H9 (cell line): ENCODE measurements around the gene SLK. TPM values are rescaled to one million over a fixed set of nuclear protein-coding genes. Genes with fewer than 3 reads are reported as not detected.
A peak's percentile ranks its signal among the peaks of the same experiment; 100 is the strongest.

ENCODE experiments used
- DNase-seq: peaks from one replicate; pipeline ENCODE4 v3.0.0-alpha.2; 2017
- H2AFZ ChIP-seq: one replicate; pipeline ENCODE4 v1.6.1; 2013; ENCODE audit warnings: mild to moderate bottlenecking, low read length, control low read depth, moderate library complexity
- H2AK5ac ChIP-seq: 2 replicates; pipeline ENCODE4 v1.6.1; 2013; ENCODE audit warnings: low read length, control low read depth, mixed read lengths; ENCODE audit not compliant: insufficient read length
- H2BK120ac ChIP-seq: one replicate; pipeline ENCODE4 v1.6.1; 2013; ENCODE audit warnings: low read depth, mild to moderate bottlenecking, low read length, control low read depth, inconsistent platforms; ENCODE audit not compliant: poor library complexity, severe bottlenecking
- H2BK12ac ChIP-seq: 2 replicates; pipeline ENCODE4 v1.6.1; 2013; ENCODE audit warnings: low read length, control low read depth, mixed read lengths, low read depth; ENCODE audit not compliant: insufficient read length
- H2BK15ac ChIP-seq: 2 replicates; pipeline ENCODE4 v1.6.1; 2013; ENCODE audit warnings: low read depth, low read length, control low read depth
- H2BK20ac ChIP-seq: one replicate; pipeline ENCODE4 v1.6.1; 2013; ENCODE audit warnings: low read depth, mild to moderate bottlenecking, low read length, control low read depth, inconsistent platforms; ENCODE audit not compliant: poor library complexity, severe bottlenecking
- H2BK5ac ChIP-seq: 2 replicates; pipeline ENCODE4 v1.6.1; 2013; ENCODE audit warnings: low read length, control low read depth, mixed read lengths; ENCODE audit not compliant: insufficient read length
- H3K14ac ChIP-seq: 2 replicates; pipeline ENCODE4 v1.6.1; 2013; ENCODE audit warnings: low read length, control low read depth; ENCODE audit not compliant: insufficient read depth
- H3K18ac ChIP-seq: 2 replicates; pipeline ENCODE4 v1.6.1; 2013; ENCODE audit warnings: low read depth, mild to moderate bottlenecking, mixed read lengths, low read length, control low read depth; ENCODE audit not compliant: insufficient read length
- H3K23ac ChIP-seq: 2 replicates; pipeline ENCODE4 v1.6.1; 2013; ENCODE audit warnings: low read length, control low read depth, mixed read lengths, low read depth; ENCODE audit not compliant: insufficient read length
- H3K23me2 ChIP-seq: 2 replicates; pipeline ENCODE4 v1.6.1; 2013; ENCODE audit warnings: low read depth, mild to moderate bottlenecking, mixed read lengths, low read length, control low read depth; ENCODE audit not compliant: insufficient read length, poor library complexity, severe bottlenecking
- H3K27ac ChIP-seq: 2 replicates; pipeline ENCODE4 v1.5.1; 2013; ENCODE audit warnings: low read length, control low read depth, mixed read lengths, low read depth; ENCODE audit not compliant: insufficient read length
- H3K27me3 ChIP-seq: 2 replicates; pipeline ENCODE4 v1.6.1; 2013; ENCODE audit warnings: low read length, control low read depth, inconsistent platforms; ENCODE audit not compliant: insufficient read depth
- H3K4ac ChIP-seq: 2 replicates; pipeline ENCODE4 v1.6.1; 2013; ENCODE audit warnings: low read depth, mild to moderate bottlenecking, control low read depth, inconsistent platforms, low read length, moderate library complexity
- H3K4me1 ChIP-seq: 2 replicates; pipeline ENCODE4 v1.6.1; 2013; ENCODE audit warnings: low read length, control low read depth, inconsistent platforms; ENCODE audit not compliant: insufficient read depth
- H3K4me2 ChIP-seq: 2 replicates; pipeline ENCODE4 v1.6.1; 2013; ENCODE audit warnings: low read length, control low read depth, mixed read lengths; ENCODE audit not compliant: insufficient read length, insufficient read depth
- H3K56ac ChIP-seq: 2 replicates; pipeline ENCODE4 v1.6.1; 2013; ENCODE audit warnings: low read depth, mild to moderate bottlenecking, mixed read lengths, low read length, control low read depth; ENCODE audit not compliant: insufficient read length
- H3K79me1 ChIP-seq: 2 replicates; pipeline ENCODE4 v1.6.1; 2013; ENCODE audit warnings: low read depth, mild to moderate bottlenecking, moderate library complexity, low read length, control low read depth, inconsistent platforms; ENCODE audit not compliant: insufficient read depth, poor library complexity, severe bottlenecking
- H3K79me2 ChIP-seq: 2 replicates; pipeline ENCODE4 v1.6.1; 2013; ENCODE audit warnings: low read length, control low read depth, inconsistent platforms; ENCODE audit not compliant: insufficient read depth
- H3K9ac ChIP-seq: 2 replicates; pipeline ENCODE4 v1.6.1; 2013; ENCODE audit warnings: low read length, control low read depth, mixed read lengths; ENCODE audit not compliant: insufficient read length; ENCODE audit errors: extremely low read depth
- H3K9me3 ChIP-seq: one replicate; pipeline ENCODE4 v1.6.1; 2013; ENCODE audit warnings: low read depth, low read length, inconsistent platforms; ENCODE audit not compliant: control insufficient read depth
- H3T11ph ChIP-seq: one replicate; pipeline ENCODE4 v1.6.1; 2013; ENCODE audit warnings: mild to moderate bottlenecking, low read length, control low read depth, inconsistent platforms
- H4K20me1 ChIP-seq: one replicate; pipeline ENCODE4 v1.6.1; 2013; ENCODE audit not compliant: control insufficient read depth, insufficient read length, insufficient read depth
- H4K5ac ChIP-seq: 2 replicates; pipeline ENCODE4 v1.6.1; 2013; ENCODE audit warnings: low read depth, mild to moderate bottlenecking, mixed read lengths, low read length, control low read depth; ENCODE audit not compliant: insufficient read length
- H4K8ac ChIP-seq: replicated peaks from 2 replicates; pipeline ENCODE4 v1.6.1; 2013; ENCODE audit warnings: low read length, control low read depth, mixed read lengths, low read depth; ENCODE audit not compliant: insufficient read length
- H4K91ac ChIP-seq: 2 replicates; pipeline ENCODE4 v1.6.1; 2013; ENCODE audit warnings: low read depth, mild to moderate bottlenecking, moderate library complexity, mixed read lengths, low read length, control low read depth; ENCODE audit not compliant: insufficient read length
- H3K27ac Mint-ChIP-seq, 3 experiments: 2 replicates in 2 of 3; 3 replicates in 1 of 3; pipeline ENCODE4 v1.8.0; 2020 to 2021; ENCODE audit warnings: mixed read lengths in 3 of 3, mild to moderate bottlenecking in 1 of 3, moderate library complexity in 1 of 3
- H3K27me3 Mint-ChIP-seq: 2 replicates; pipeline ENCODE4 v1.8.0; 2021; ENCODE audit warnings: low read depth, mild to moderate bottlenecking, moderate library complexity, mixed read lengths
- H3K36me3 Mint-ChIP-seq, 3 experiments: 2 replicates in 2 of 3; 3 replicates in 1 of 3; pipeline ENCODE4 v1.8.0; 2020 to 2021; ENCODE audit warnings: low read depth in 3 of 3, mixed read lengths in 3 of 3; ENCODE audit not compliant: insufficient read depth in 1 of 3
- H3K4me1 Mint-ChIP-seq, 2 experiments: 2 replicates each; pipeline ENCODE4 v1.8.0; 2020; ENCODE audit warnings: mixed read lengths in 2 of 2
- H3K4me3 Mint-ChIP-seq, 2 experiments: 2 replicates in 1 of 2; 3 replicates in 1 of 2; pipeline ENCODE4 v1.8.0; 2020 to 2021; ENCODE audit warnings: mild to moderate bottlenecking in 2 of 2, mixed read lengths in 2 of 2, moderate library complexity in 1 of 2
- H3K9me3 Mint-ChIP-seq, 2 experiments: 2 replicates in 1 of 2; 3 replicates in 1 of 2; pipeline ENCODE4 v1.8.0; 2020; ENCODE audit warnings: mild to moderate bottlenecking in 2 of 2, mixed read lengths in 2 of 2, moderate library complexity in 1 of 2
- CTCF ChIP-seq: fragments of 200-600 bp; sonication (generic); conservative IDR thresholded peaks from 3 replicates; pipeline ENCODE4 v1.8.0; 2021; ENCODE audit warnings: antibody characterized with exemption, mild to moderate bottlenecking
- WGBS: extraction: QIAGEN DNeasy Blood & Tissue Kit; methylation state at CpG from one replicate; pipeline ENCODE4 v1.1.7; 2013; ENCODE audit warnings: missing lambda C conversion rate, low lambda C conversion rate, mixed read lengths; ENCODE audit not compliant: insufficient read length; ENCODE audit errors: extremely low coverage; 5-methylcytosine and 5-hydroxymethylcytosine counted together
- total RNA-seq: library from RNA; stranded (reverse); gene quantifications from 2 replicates; pipeline ENCODE4 v1.2.1, GENCODE V29; 2021

SLK gene
- total RNA-seq, 1 experiment from 2014 or later, result 21.0 TPM

GRCh38 chr10:104031631-104032030, 64.7 kb downstream of the SLK start:
- no peak overlapping the region for H2BK20ac ChIP-seq
- no peaks in the 10 kb centered on the region for H3K79me2 ChIP-seq
- H2BK15ac ChIP-seq, result no peak overlapping the region
- no peak overlapping the region for H3K27ac ChIP-seq
- Mint-ChIP-seq H3K27me3 (no peaks in the 10 kb centered on the region), H3K36me3 (peaks cover 0 to 8% (median 0%) of the 10 kb centered on the region in 3 experiments; a peak in 1 of 7 replicates), H3K4me3 (no peak overlapping the region), H3K4me1 (peaks cover 27 to 34% of the 10 kb centered on the region in 2 experiments), H3K9me3 (no peaks in the 10 kb centered on the region), H3K27ac (no peak overlapping the region)
- H3K4me1 ChIP-seq, result peaks cover 4% of the 10 kb centered on the region; the same call in 1 of the 2 replicates
- TF ChIP-seq CTCF, result no peak
- H3K27me3 ChIP-seq, result no peaks in the 10 kb centered on the region
- no peak overlapping the region for H3K9ac ChIP-seq
- H4K5ac ChIP-seq, result no peak overlapping the region
- no peak overlapping the region for H3T11ph ChIP-seq
- DNase-seq, result no peak
- H4K91ac ChIP-seq, result no peak overlapping the region
- no peak overlapping the region for H2AFZ ChIP-seq
- no peak overlapping the region for H3K18ac ChIP-seq
- no peak overlapping the region for H2BK12ac ChIP-seq
- WGBS, result no CpG with 5 or more reads among the region's 2 CpGs
- peak overlapping the region; percentile 38 for H3K4me2 ChIP-seq
- no peak overlapping the region for H3K14ac ChIP-seq
- no peak overlapping the region for H3K4ac ChIP-seq
- no peak overlapping the region for H2AK5ac ChIP-seq
- H2BK5ac ChIP-seq, result no peak overlapping the region
- no peak overlapping the region for H3K56ac ChIP-seq
- no peak overlapping the region for H4K8ac ChIP-seq
- no peak overlapping the region for H3K23ac ChIP-seq
- H2BK120ac ChIP-seq, result no peak overlapping the region
- H4K20me1 ChIP-seq, result no peaks in the 10 kb centered on the region
- H3K23me2 ChIP-seq, result no peaks in the 10 kb centered on the region
- H3K79me1 ChIP-seq, result no peaks in the 10 kb centered on the region
- no peaks in the 10 kb centered on the region for H3K9me3 ChIP-seq
